ELF-1 (cell line): ENCODE results near the gene FARSA.
"Not testable (repeated sequence)": the region's sequence is repeated elsewhere in the genome, so short reads cannot be mapped to it uniquely, and the experiment has no call there.

Experiments
- DNase-seq: peaks from one replicate; pipeline ENCODE4 v3.0.0-alpha.2; 2016; ENCODE audit warnings: low read depth, low spot score

FARSA gene

GRCh38 chr19:12937927-12938778, 4.6 kb upstream of the FARSA start, which contains the start of gene CALR:
CALR (plus strand) TSS chr19:12938609; CDS start chr19:12938680, 71 bp downstream.
- peak; percentile 98 for DNase-seq

- peak; percentile 49 for DNase-seq
Measured at GRCh38 chr19:12937093-12937926, 3.8 kb upstream of the FARSA start.

DNA sequence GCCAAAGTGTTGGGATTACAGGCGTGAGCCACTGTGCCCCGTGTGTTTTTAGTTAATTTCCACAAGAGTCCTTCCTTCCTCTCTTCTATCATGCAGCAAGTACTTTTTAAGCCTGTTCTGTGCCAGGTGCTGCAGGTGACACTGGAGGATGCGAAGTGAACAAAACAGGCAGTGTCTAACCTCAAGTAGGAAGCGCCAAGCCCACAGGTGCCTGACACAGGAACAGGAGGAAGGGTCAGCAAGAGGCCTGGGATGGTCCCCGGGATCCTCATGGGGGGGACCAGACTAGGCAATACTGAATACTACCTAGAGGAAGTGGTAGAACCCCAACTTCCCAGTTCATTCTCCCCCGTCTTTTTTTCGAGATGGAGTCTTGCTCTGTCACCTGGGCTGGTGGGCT, 3.1 kb upstream of the FARSA start:
- DNase-seq, result no peak

- no peak for DNase-seq
Measured at GRCh38 chr19:12935071-12935470, 1.6 kb upstream of the FARSA start.

GRCh38 chr19:12932392-12933286, 872 bp downstream of the FARSA start:
- DNase-seq, result no peak

- DNase-seq, result no peak
Measured at GRCh38 chr19:12930002-12930645, 3.4 kb downstream of the FARSA start.

DNA sequence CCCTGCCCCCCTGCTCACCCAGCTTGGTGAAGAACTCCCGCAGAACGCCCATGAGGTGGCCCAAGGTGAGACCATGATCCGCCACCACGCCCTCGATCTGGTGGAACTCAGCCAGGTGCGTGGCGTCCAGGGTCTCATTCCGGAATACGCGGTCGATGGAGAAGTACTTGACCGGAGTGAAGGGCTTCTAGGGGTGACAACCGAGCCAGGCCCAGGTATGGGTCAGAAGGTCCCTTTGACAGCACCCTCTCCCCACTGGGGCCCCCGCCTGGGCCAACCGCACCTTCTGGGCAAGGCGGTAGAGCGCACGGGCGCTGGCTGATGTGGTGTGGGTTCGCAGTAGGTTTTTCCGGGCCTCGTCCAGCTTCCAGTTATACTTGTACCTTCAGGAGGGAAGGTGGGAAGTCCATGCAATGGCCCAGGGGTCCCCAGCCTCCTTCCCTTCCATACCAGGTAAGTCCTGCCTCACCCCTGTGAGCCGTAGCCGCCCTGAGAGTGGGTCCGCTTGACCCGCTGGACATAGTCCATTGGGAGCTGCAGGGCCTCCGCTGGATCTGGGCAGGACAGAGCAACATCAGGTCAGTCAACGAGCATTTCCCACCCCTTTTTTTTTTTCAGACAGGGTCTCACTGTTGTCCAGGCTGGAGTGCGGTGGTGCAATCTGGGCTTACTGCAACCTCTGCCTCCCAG, 8.7 kb downstream of the FARSA start:
- no peak for DNase-seq

DNA sequence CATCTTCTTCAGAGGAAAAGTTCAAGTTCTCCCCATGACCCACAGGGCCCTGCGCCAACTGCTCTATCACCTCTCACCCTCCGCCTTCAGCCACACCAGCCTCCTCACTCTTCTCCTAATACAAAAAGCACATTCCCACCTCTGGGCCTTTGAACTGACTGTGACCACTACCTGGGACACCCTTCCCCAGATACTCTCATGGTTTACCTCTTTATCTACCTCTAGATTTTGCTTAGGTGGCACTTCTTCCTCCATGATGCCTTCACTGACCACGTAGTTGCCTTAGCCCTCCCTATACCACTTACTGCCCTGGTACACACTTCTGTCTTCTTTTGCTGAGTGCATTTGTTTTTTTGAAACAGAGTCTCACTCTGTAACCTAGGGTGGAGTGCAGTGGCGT, 10.6 kb downstream of the FARSA start:
- no peak for DNase-seq

GRCh38 chr19:12921047-12921446, 12.5 kb downstream of the FARSA start:
- no peak for DNase-seq

DNA sequence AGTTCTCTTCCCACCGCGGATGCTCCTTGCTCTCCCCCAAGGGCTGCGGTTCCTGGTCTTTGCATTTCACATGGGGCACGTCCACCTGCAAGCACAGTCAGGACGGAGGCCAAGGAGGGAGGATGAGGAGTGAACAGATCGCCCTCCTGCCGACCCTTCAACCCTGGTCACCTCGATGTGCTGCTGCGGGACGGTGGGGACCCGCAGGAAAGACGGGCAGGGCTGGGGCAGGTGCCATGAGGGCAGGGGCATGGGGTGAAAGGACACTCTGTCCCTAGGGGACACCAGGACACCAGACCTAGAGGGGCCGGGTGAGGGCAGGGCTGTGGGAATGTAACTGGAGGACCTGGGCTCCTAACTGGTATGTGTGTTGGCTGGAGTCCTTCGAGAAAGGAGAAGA, 15.3 kb downstream of the FARSA start:
- no peak for DNase-seq

- not testable (repeated sequence) for DNase-seq
Measured at GRCh38 chr19:12915860-12916259, 17.7 kb downstream of the FARSA start.

DNA sequence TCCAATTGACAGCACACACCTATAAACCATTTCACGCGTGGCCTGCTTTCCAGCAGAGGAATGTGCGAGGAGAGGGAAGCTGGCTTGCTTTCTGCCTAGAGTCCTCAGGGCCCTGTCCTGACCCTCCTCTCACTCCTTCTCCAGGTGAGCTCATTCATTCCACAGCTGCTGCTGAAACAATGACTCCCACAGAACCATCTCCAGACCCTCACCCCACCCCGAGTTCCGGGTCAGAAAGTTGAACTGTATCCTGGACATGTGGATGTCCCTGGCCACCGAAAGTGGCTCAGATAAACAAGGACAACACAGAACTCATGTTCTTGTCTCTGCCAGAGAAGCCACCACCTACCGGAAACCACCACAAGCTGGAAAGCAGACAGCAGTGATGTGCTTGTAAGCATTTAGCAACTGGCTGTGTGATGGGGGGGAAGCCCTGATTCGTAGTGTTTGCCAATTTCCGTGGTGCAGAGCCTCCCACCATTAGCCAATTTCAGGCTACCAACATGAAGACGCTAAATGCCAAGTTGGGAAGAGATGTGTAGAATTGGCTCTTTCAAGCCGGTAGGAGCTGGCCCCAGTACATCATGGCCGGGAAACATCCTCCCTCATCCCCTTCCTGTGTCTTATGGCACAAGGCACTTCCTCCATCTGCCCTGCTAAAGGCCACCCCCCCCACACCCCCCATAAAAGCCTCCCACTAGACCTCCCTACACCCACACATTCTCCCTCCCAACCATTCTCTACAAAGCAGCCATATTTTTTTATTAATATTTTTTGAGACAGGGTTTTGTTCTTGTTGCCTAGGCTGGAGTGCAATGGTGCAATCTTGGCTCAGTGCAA, 19.4 kb downstream of the FARSA start:
- peak; percentile 43 for DNase-seq

DNA sequence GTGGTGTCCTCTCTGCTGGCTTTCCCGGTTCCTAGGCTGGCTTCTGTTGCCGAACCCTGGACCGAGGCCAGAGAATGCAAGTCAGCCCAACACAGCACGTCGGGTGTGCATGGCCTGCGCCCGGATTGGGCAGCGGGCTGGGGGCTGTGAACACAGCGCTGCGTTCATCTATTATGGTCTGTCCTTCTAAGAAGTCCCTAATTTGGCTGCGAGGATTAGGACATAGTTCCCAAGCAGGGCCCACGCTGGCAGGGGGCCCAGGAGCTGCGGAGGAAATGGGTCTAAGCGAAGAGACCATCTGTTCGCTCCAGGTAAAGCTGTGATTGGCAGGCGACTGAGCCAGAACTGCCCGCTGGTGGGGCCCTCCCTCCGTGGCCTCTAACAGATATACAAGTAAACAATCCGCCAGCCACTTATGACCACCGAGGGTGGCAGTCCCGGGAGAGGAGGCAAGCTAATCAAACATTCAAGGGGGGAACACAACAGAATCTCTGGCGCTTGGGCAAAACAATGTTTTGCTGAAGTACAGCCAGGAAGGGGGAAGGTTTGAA, 20.4 kb downstream of the FARSA start:
- peak; percentile 70 for DNase-seq

DNA sequence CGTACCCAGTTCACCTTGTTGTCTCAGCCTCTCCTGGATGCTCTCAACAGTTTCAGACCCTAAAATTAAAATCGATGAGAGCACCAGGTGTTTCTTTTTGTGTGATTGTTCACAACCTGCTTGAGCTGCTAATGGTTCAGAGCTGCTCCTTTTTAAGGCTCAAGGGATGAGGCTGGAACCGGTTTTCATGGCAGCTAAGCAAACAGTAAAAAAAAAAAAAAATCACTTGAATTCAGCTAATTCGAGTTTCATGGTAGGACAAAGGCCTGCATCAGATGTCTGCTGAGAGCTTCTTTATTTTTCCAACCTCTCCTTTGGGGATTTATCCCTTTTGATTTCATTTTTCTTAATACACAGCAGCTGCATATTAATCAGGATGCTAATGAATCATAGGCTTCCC, 20.9 kb downstream of the FARSA start:
- DNase-seq, result no peak

GRCh38 chr19:12907166-12907565, 26.3 kb downstream of the FARSA start:
- DNase-seq, result no peak

DNA sequence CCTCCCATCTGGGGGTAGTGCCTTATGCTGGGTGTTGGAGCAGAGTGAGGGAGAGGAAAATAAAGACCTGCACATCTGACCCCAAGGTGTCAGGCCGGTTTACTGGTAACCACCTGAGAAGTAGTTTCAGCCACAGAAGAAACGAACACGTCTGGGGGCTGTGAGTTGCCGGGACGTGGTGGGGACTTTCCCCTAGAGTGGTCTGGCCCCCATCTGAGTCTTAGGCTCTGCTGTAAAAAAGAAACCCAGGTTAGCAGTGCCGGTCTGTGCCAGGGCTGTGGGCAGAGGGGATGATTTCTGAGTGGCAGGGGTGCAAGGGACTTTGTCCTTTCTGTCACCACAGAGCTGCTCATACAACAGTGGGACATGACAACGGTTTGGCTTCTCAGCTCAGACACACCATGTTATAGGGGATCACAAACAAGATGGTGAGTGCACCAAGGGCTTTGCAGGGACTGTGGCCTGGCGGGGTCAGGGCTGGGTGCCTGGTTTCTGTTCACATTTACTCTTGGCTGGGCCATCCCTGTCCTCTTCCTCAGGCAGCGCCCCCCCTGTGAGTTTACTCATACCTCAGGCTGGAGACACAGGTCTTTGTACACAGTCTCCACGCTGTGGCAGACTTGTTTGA, 33.5 kb downstream of the FARSA start:
- no peak for DNase-seq

GRCh38 chr19:12896460-12896859, 37.1 kb downstream of the FARSA start:
- no peak for DNase-seq

DNA sequence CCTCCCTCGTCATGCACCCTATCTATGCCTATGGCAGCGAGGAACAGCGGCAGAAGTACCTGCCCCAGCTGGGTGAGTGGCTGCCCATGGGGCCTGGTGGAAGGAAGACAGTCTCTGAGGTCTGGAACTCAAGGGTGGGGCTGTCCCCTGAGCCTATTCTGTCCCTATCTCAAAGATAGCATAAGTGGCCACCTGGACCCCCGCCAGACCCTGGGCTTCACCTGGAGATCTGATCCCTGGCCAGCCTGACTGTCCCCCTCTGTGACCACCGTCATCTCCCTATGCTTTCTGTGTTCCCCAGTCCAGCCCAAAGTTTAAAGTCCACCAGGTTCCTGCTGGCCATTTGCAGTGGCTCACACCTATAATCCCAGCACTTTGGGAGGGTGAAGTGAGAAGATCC, 39.9 kb downstream of the FARSA start:
- no peak for DNase-seq

DNA sequence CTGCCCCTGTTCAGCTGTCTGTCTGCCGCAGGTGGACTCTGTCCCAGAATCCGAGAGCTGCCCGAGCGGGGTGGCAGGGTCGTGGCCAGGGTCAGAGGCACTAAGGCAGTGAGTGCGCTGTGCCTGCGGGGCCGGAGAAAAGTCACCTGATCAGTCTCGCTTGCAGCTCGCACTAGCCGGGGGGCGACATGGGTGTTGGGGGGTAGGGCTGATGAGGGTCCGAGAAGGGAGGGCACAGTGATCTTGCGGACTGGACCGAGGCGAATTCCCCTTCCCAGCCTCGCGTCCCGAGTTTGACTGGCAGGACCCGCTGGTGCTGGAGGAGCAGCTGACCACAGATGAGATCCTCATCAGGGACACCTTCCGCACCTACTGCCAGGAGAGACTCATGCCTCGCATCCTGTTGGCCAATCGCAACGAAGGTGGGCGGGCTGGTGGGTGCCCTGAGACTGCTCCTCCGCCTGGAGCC, 41.9 kb downstream of the FARSA start:
- no peak for DNase-seq
